SK-N-SH (cell line): ENCODE results near the gene ENOPH1. TPM values are rescaled to one million over a fixed set of nuclear protein-coding genes. Genes with fewer than 3 reads are reported as not detected.
"Not testable (repeated sequence)": the region's sequence is repeated elsewhere in the genome, so short reads cannot be mapped to it uniquely, and the experiment has no call there.

Source experiments
- CTCF ChIA-PET: fragments of 300-600, 350-600 bp; formaldehyde crosslinking; extraction: SDS; loops from one replicate; lab custom pipeline; 2021; lab: Yijun Ruan, JAX
- POLR2A ChIA-PET: fragments of 350-600 bp; sonication (Branson Sonifier 250); formaldehyde crosslinking; extraction: SDS; loops from one replicate; lab custom pipeline; 2020; ENCODE audit warnings: antibody characterized with exemption, inconsistent platforms; lab: Yijun Ruan, JAX
- DNase-seq: peaks from one replicate; pipeline ENCODE4 v3.0.0; 2012
- H2AFZ ChIP-seq: fragments of 200-600 bp; sonication (generic); 2 replicates; pipeline ENCODE4 v1.8.1; 2016; ENCODE audit warnings: antibody characterized with exemption, mild to moderate bottlenecking, low read depth
- H3F3A ChIP-seq: fragments of 200-600 bp; sonication (generic); replicated peaks from 2 replicates; pipeline ENCODE3; 2016; ENCODE audit warnings: antibody characterized with exemption, mild to moderate bottlenecking; ENCODE audit not compliant: insufficient read depth
- H3K27ac ChIP-seq, 2 experiments: fragments of 200-500 bp in 1 of 2; fragments of 200-600 bp in 1 of 2; sonication (Bioruptor generic) in 1 of 2; sonication (generic), shearing (Covaris generic) in 1 of 2; 2 replicates each; pipeline versions ENCODE4 v1.5.1 to v1.6.1; 2014 to 2016; ENCODE audit warnings: low read depth in 2 of 2, inconsistent platforms in 1 of 2, low read length in 1 of 2, mild to moderate bottlenecking in 1 of 2, mixed read lengths in 1 of 2
- H3K27me3 ChIP-seq: fragments of 200-600 bp; sonication (generic), shearing (Covaris generic); 2 replicates; pipeline ENCODE4 v1.6.1; 2016; ENCODE audit warnings: mixed run types; ENCODE audit not compliant: insufficient read depth
- H3K36me3 ChIP-seq, 2 experiments: fragments of 200-500 bp in 1 of 2; fragments of 200-600 bp in 1 of 2; sonication (Bioruptor generic) in 1 of 2; sonication (generic) in 1 of 2; replicated peaks in 1 of 2; 2 replicates each; pipeline versions ENCODE3 to v1.5.1; 2014 to 2016; ENCODE audit warnings: low read length in 1 of 2, mild to moderate bottlenecking in 1 of 2; ENCODE audit not compliant: insufficient read depth in 2 of 2, control insufficient read depth in 1 of 2
- H3K4me1 ChIP-seq, 2 experiments: fragments of 200-500 bp in 1 of 2; fragments of 200-600 bp in 1 of 2; sonication (Bioruptor generic) in 1 of 2; sonication (generic), shearing (Covaris generic) in 1 of 2; 2 replicates each; pipeline versions ENCODE4 v1.5.1 to v1.6.1; 2014 to 2016; ENCODE audit warnings: low read depth in 1 of 2, low read length in 1 of 2, mixed run types in 1 of 2; ENCODE audit not compliant: insufficient read depth in 2 of 2, control insufficient read depth in 1 of 2
- H3K4me2 ChIP-seq: fragments of 200-600 bp; sonication (generic), shearing (Covaris generic); 2 replicates; pipeline ENCODE4 v1.6.1; 2017; ENCODE audit warnings: mixed run types
- H3K4me3 ChIP-seq, 2 experiments: fragments of 200-500 bp in 1 of 2; fragments of 200-600 bp in 1 of 2; sonication (Bioruptor generic) in 1 of 2; sonication (generic), shearing (Covaris generic) in 1 of 2; 2 replicates each; pipeline versions ENCODE4 v1.5.1 to v1.8.1; 2014 to 2016; ENCODE audit warnings: low read depth in 2 of 2, inconsistent platforms in 1 of 2, low read length in 1 of 2, mild to moderate bottlenecking in 1 of 2, mixed read lengths in 1 of 2, moderate library complexity in 1 of 2
- H3K79me2 ChIP-seq: fragments of 200-600 bp; sonication (generic); 2 replicates; pipeline ENCODE4 v1.8.1; 2017; ENCODE audit warnings: mild to moderate bottlenecking; ENCODE audit not compliant: insufficient read depth
- H3K9ac ChIP-seq: fragments of 200-600 bp; sonication (generic); 2 replicates; pipeline ENCODE4 v1.6.1; 2017; ENCODE audit warnings: mixed run types
- H3K9me2 ChIP-seq: fragments of 200-600 bp; sonication (generic); 2 replicates; pipeline ENCODE4 v1.6.1; 2017; ENCODE audit warnings: mixed run types
- H3K9me3 ChIP-seq: fragments of 200-600 bp; sonication (generic); 2 replicates; pipeline ENCODE4 v1.6.1; 2017; ENCODE audit warnings: mixed run types, mild to moderate bottlenecking, moderate library complexity
- H4K20me1 ChIP-seq: fragments of 200-600 bp; sonication (generic); 2 replicates; pipeline ENCODE4 v1.6.1; 2017; ENCODE audit warnings: mild to moderate bottlenecking, mixed run types; ENCODE audit not compliant: insufficient read depth
- ELF1 ChIP-seq: IDR thresholded peaks from 2 replicates; pipeline ENCODE4 v1.4.0; 2012
- EZH2phosphoT487 ChIP-seq: fragments of 200-600 bp; sonication (generic); IDR thresholded peaks from 2 replicates; pipeline ENCODE4 v1.6.1; 2017; ENCODE audit warnings: low read depth, mixed run types, mild to moderate bottlenecking, antibody characterized with exemption, moderate library complexity, borderline replicate concordance
- FOSL2 ChIP-seq: IDR thresholded peaks from 2 replicates; pipeline ENCODE4 v1.4.0; 2012; ENCODE audit warnings: low read depth, mild to moderate bottlenecking, moderate library complexity, borderline replicate concordance
- JUND ChIP-seq: IDR thresholded peaks from 2 replicates; pipeline ENCODE4 v1.4.0; 2012
- NFIC ChIP-seq: IDR thresholded peaks from 2 replicates; pipeline ENCODE4 v1.4.0; 2012; ENCODE audit warnings: borderline replicate concordance
- PBX3 ChIP-seq: IDR thresholded peaks from 2 replicates; pipeline ENCODE4; 2012
- RCOR1 ChIP-seq: fragments of 150-350 bp; IDR thresholded peaks from 2 replicates; pipeline ENCODE4 v1.6.1; 2017; ENCODE audit warnings: antibody characterized with exemption, low read length
- REST ChIP-seq: IDR thresholded peaks from 2 replicates; pipeline ENCODE4 v1.6.1; 2012; ENCODE audit warnings: mild to moderate bottlenecking, low read depth, low read length, moderate library complexity
- RFX5 ChIP-seq: IDR thresholded peaks from 2 replicates; pipeline ENCODE4 v1.6.1; 2012; ENCODE audit warnings: mild to moderate bottlenecking, improper control_type of control experiment, low read length
- SMC3 ChIP-seq: IDR thresholded peaks from 2 replicates; pipeline ENCODE4 v1.6.1; 2012; ENCODE audit warnings: low read depth, low read length, improper control_type of control experiment
- TEAD4 ChIP-seq: IDR thresholded peaks from 2 replicates; pipeline ENCODE4 v1.4.0; 2012; ENCODE audit warnings: mild to moderate bottlenecking, borderline replicate concordance; ENCODE audit not compliant: insufficient read depth
- USF1 ChIP-seq: IDR thresholded peaks from 2 replicates; pipeline ENCODE4 v1.4.0; 2012; ENCODE audit warnings: low read depth, borderline replicate concordance
- ZBTB33 ChIP-seq: IDR thresholded peaks from 2 replicates; pipeline ENCODE4 v1.4.0; 2012; ENCODE audit warnings: low read depth, borderline replicate concordance
- WGBS: methylation state at CpG from one replicate; pipeline ENCODE4 v1.1.6; 2017; ENCODE audit warnings: low lambda C conversion rate; 5-methylcytosine and 5-hydroxymethylcytosine counted together
- polyA plus RNA-seq, 3 experiments: library from polyadenylated mRNA; depleted of rRNA; stranded (reverse); fragments of >200 nt; gene quantifications; 2 replicates each; pipeline ENCODE4 v1.2.3, GENCODE V29; 2012

Gene ENOPH1
- polyA plus RNA-seq, 1 of the 3 experiments (the other 2 are of a cell fraction), result 14.9 TPM

GRCh38 chr4:82388405-82388804 lies 42.0 kb upstream of the ENOPH1 start:
- CTCF ChIA-PET, result interaction anchor here (1.0 to 1.7 kb wide), 3 partner anchors 9 to 31 kb away, joined by 3 to 4 read pairs (median 4); no protein-coding TSS in a partner anchor
- Histone ChIP-seq H3K9ac (no peak overlapping the region), H3K4me3 (no peak overlapping the region), H3F3A (no peaks in the 10 kb centered on the region), H3K9me3 (0 out of 2 replicates have a peak, but pooled peaks cover 4% of the 10 kb centered on the region), H2AFZ (no peak overlapping the region), H3K27me3 (no peaks in the 10 kb centered on the region), H3K4me2 (no peak overlapping the region), H4K20me1 (no peaks in the 10 kb centered on the region), H3K79me2 (no peaks in the 10 kb centered on the region), H3K27ac (no peak overlapping the region), H3K9me2 (no peaks in the 10 kb centered on the region), H3K4me1 (peaks cover 0 to 3% of the 10 kb centered on the region in 2 experiments; a peak in 1 of 4 replicates), H3K36me3 (no peaks in the 10 kb centered on the region)
- no peak for DNase-seq
- POLR2A ChIA-PET, result no interaction called here
- 100% methylated on average over 1 of the region's 1 CpG for WGBS
- TF ChIP-seq SMC3, result no peak
- TF ChIP-seq TEAD4, result no peak
- TF ChIP-seq PBX3, result no peak

GRCh38 chr4:82390061-82390460 lies 40.3 kb upstream of the ENOPH1 start:
- H4K20me1 ChIP-seq, H3K4me3 ChIP-seq, H3K9me2 ChIP-seq, H3K27me3 ChIP-seq, H3K36me3 ChIP-seq, H3K79me2 ChIP-seq, H3K4me2 ChIP-seq, H2AFZ ChIP-seq, DNase-seq, H3K9ac ChIP-seq, H3K27ac ChIP-seq, H3F3A ChIP-seq, H3K4me1 ChIP-seq, H3K9me3 ChIP-seq: not testable (repeated sequence)
- POLR2A ChIA-PET, result interaction anchor here (0.6 to 1.7 kb wide), 3 partner anchors 16 to 644 kb away, joined by 3 to 6 read pairs (median 3); partner anchors contain the start of genes HNRNPD and HNRNPDL
- WGBS, result 89% methylated on average over 9 of the region's 9 CpGs
- CTCF ChIA-PET, result interaction anchor here (0.7 to 0.9 kb wide), 3 partner anchors 10 to 332 kb away, joined by 3 read pairs; no protein-coding TSS in a partner anchor

- ChIA-PET POLR2A (interaction anchor here (0.8 kb wide), 1 partner anchor 11 kb away, joined by 3 read pairs; no protein-coding TSS in a partner anchor), CTCF (no interaction called here)
- no peaks in the 10 kb centered on the region for H3F3A ChIP-seq
- no peak overlapping the region for H3K9ac ChIP-seq
- no peak overlapping the region for H3K27ac ChIP-seq
- no peaks in the 10 kb centered on the region for H3K9me3 ChIP-seq
- H3K9me2 ChIP-seq, result no peaks in the 10 kb centered on the region
- no peak overlapping the region for H3K4me3 ChIP-seq
- DNase-seq, result no peak
- no peak overlapping the region for H3K4me2 ChIP-seq
- H2AFZ ChIP-seq, result no peak overlapping the region
- H3K79me2 ChIP-seq, result no peaks in the 10 kb centered on the region
- no peaks in the 10 kb centered on the region for H3K36me3 ChIP-seq
- H3K27me3 ChIP-seq, result no peaks in the 10 kb centered on the region
- no peaks in the 10 kb centered on the region for H4K20me1 ChIP-seq
- no peaks in the 10 kb centered on the region for H3K4me1 ChIP-seq
- 64% methylated on average over 3 of the region's 3 CpGs for WGBS
- TF ChIP-seq EZH2phosphoT487, result no peak
- TF ChIP-seq REST, result no peak
- TF ChIP-seq ZBTB33, result no peak
- no peak for TF ChIP-seq RCOR1
- no peak for TF ChIP-seq ELF1
- TF ChIP-seq NFIC, result no peak
- no peak for TF ChIP-seq FOSL2
- no peak for TF ChIP-seq PBX3
- no peak for TF ChIP-seq JUND
- TF ChIP-seq RFX5, result no peak
- TF ChIP-seq USF1, result no peak
Measured at GRCh38 chr4:82394896-82395295, 35.5 kb upstream of the ENOPH1 start.
